HG03520 (cell line): Measurements from ENCODE around the gene NEAT1.

ENCODE experiments used
- ATAC-seq: cut with Tn5 transposase; IDR thresholded peaks from one replicate; pipeline ENCODE4 v1.9.1; 2021; ENCODE audit warnings: mild to moderate bottlenecking, moderate library complexity; ENCODE audit not compliant: unreplicated experiment

The NEAT1 gene

GRCh38 chr11:65421794-65422632 lies 585 bp upstream of the NEAT1 start:
- peak; percentile 21 for ATAC-seq

- no peak for ATAC-seq
Measured at GRCh38 chr11:65423516-65424204, 1.1 kb downstream of the NEAT1 start.

- no peak for ATAC-seq
Measured at GRCh38 chr11:65424205-65425104, 1.9 kb downstream of the NEAT1 start.

- no peak for ATAC-seq
Measured at GRCh38 chr11:65425105-65425970, 2.7 kb downstream of the NEAT1 start.

GRCh38 chr11:65425971-65426838 lies 3.6 kb downstream of the NEAT1 start:
- ATAC-seq = no peak

GRCh38 chr11:65426839-65427690 lies 4.5 kb downstream of the NEAT1 start:
- ATAC-seq = no peak

- ATAC-seq = no peak
Measured at GRCh38 chr11:65427691-65428577, 5.3 kb downstream of the NEAT1 start.

GRCh38 chr11:65428578-65429067 lies 6.0 kb downstream of the NEAT1 start:
- no peak for ATAC-seq

GRCh38 chr11:65429068-65429681 lies 6.6 kb downstream of the NEAT1 start:
- no peak for ATAC-seq

- no peak for ATAC-seq
Measured at GRCh38 chr11:65429724-65430405, 7.3 kb downstream of the NEAT1 start.

- ATAC-seq = no peak
Measured at GRCh38 chr11:65430406-65431217, 8.0 kb downstream of the NEAT1 start.

- no peak for ATAC-seq
Measured at GRCh38 chr11:65431451-65432099, 9.0 kb downstream of the NEAT1 start.

GRCh38 chr11:65432100-65432650 lies 9.6 kb downstream of the NEAT1 start:
- ATAC-seq = no peak

- no peak for ATAC-seq
Measured at GRCh38 chr11:65432686-65433582, 10.3 kb downstream of the NEAT1 start.
